GM19463 (cell line): ENCODE results near the gene RNPEPL1.
"Not testable (repeated sequence)": the region's sequence is repeated elsewhere in the genome, so short reads cannot be mapped to it uniquely, and the experiment has no call there.

Experiments used
- ATAC-seq: cut with Tn5 transposase; IDR thresholded peaks from one replicate; pipeline ENCODE4 v1.9.1; 2021; ENCODE audit warnings: mild to moderate bottlenecking, moderate library complexity; ENCODE audit not compliant: unreplicated experiment

Gene RNPEPL1

DNA sequence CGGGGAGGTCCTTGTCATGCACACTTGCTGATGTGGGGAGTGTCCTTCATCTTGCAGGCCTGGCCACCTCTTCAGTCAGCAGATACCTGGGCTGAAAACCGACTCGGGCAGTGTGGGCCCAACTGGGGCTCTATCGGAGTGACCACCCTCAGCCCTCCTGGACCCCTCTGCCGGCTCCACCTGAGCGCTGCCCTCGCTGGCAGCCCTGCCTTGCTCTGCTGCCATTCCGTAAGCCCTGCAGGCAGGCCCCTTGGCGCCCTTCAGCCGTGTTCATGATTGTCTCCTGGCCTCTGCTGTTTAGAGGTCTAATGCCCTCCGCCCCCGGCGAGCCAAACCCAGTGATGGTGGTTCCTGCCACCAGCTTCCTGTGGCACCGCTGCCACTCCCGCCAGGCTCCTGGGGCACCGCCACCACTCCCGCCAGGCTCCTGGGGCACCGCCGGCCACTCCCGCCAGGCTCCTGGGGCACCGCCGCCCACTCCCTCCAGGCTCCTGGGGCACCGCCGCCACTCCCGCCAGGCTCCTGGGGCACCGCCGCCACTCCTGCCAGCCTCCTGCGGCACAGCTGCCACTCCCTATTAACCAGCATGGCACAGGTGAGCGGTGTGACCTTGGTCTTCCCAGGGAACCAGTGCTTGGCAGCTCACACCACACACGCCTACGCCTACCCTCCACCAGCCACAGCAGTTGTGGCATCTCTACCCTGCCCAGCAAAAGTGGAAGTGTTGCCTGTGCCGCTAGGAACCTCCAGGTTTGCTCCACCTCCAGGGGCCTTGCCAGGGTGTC lies 34.2 kb downstream of the RNPEPL1 start:
- no peak for ATAC-seq

- ATAC-seq = no peak
Measured at GRCh38 chr2:240603081-240603835, 35.0 kb downstream of the RNPEPL1 start.

GRCh38 chr2:240603846-240604245 lies 35.6 kb downstream of the RNPEPL1 start:
- ATAC-seq = no peak

DNA sequence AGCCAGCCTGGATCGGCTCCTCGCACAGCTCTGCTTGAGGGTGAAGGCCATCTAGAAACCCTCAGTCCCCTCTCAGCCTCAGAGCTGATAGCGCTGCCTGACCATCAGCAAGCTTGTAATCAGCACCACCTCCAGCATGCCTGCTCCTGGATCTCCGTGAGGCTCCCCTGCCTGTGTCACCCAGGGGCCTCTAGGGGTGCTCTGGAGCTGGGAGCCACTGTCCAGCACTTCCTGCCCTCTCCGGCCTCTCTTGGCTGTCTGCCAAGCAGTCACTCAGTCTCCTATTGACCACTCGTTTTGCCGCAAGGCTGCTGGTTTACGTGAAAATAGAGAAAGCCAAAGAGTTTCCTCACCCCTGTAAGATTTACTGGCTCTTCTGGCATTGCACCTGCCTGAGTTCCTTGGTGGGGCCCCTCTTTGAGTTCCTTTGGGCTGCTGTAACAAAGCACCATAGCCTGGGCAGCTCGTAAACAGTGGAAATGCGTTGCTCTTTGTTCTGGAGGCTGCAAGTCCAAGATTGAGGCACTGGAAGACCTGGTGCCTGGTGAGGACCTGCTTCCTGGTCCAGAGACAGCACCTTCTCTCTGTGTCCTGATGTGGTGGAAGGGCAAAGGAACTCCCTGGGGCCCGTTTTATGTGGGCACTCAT lies 36.1 kb downstream of the RNPEPL1 start:
- ATAC-seq = no peak

GRCh38 chr2:240604939-240605716 lies 36.8 kb downstream of the RNPEPL1 start:
- ATAC-seq = no peak

GRCh38 chr2:240605867-240606743 lies 37.8 kb downstream of the RNPEPL1 start:
- ATAC-seq = no peak

GRCh38 chr2:240611601-240612210 lies 43.4 kb downstream of the RNPEPL1 start:
- ATAC-seq = no peak

DNA sequence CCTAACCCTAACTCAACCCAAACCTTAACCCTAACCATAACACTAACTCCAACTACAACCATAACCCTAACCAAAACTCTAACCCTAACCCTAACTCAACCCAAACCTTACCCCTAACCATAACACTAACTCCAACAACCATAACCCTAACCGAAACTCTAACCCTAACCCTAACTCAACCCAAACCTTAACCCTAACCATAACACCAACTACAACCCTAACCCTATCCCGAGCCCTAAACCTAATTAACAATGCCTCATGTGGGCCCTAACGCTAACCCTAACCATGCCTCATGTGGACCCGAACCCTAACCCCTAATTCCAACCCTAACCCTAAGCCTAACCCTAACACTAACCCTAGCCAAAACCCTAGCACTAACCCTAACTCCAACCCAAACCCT lies 45.5 kb downstream of the RNPEPL1 start:
- no peak for ATAC-seq

- ATAC-seq = no peak
Measured at GRCh38 chr2:240614391-240614790, 46.1 kb downstream of the RNPEPL1 start.

GRCh38 chr2:240615396-240615795 lies 47.1 kb downstream of the RNPEPL1 start:
- no peak for ATAC-seq

DNA sequence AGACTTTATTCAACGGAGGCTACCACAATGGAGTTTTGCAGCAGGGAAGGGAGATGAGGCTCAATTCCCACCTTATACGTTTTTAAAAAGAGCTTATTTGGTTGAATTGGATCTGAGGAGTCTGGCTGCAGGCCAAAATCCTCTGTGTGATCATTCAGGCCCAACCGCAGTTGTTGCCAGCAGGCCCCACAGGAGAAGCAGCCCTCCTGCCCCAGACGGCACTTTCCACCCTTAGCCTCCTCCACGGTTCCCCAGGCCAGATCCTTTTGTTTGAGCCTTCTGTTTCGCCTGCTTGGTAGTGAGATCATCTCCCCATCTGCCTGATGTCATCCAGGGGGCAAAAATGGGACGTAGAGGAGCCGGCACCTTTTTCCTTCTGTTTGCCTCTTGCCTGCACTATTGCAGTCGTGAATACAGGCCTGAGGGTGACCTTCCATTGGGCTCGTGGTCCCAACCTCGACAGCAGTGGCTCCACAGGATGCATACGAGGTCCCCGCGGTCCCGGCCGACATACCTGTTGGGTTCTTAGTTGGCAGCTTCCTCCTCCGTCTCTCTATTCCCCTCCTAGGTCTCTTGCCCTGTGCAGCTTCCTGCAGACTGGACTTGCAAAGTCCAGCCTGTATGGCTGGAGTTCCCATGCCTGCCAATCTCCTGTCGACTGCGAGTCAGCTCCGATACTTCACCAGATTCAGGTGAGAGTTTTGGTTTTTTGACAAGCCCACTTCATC lies 47.7 kb downstream of the RNPEPL1 start:
- no peak for ATAC-seq

DNA sequence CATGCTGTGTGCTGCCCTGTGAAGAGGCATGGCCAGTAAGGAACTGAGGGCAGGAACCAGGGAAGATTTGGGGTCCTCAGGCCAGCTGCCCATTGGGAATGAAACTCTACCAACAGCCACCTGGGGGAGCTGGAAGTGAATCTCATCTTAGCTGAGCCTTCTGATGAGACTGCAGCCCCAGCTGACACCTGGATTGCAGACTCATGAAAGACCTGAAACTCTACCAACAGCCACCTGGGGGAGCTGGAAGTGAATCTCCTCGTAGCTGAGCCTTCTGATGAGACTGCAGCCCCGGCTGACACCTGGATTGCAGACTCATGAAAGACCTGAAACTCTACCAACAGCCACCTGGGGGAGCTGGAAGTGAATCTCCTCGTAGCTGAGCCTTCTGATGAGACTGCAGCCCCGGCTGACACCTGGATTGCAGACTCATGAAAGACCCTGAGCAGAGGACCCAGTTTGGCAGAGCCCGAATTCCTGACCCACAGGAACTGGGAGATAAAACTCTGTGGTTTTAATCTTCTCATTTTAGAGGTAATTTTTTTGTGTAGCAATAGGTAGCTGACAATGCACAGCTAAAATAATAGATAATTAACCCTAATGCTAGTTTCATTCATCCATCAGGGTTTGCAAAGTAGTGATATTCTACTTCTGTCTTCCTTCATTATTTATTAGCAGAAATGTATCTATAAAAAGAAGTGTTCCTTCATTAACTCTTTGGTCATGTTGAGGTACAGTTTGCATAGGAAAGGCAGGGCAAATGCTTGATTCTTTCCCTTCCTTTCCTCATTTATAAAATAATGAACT lies 48.8 kb downstream of the RNPEPL1 start:
- not testable (repeated sequence) for ATAC-seq

DNA sequence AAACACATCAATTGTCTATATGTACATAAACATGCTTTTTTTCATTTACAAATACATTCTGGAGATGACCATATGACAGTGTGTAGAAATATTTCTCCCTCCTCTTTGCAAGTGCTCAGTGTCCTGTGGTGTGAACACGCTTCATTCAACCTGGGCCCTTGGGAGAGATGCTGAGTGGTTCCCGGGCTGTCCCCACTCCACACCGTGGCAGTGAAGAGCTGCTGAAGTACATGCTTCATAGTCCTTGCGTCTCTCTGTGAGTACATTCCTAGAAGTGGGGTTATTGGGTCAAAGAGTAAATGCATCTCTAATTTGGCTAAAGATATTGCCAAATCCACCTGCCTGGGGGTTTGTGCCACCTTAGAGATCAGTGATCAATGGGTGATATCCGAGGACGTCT lies 50.5 kb downstream of the RNPEPL1 start:
- ATAC-seq = no peak

GRCh38 chr2:240619506-240620148 lies 51.3 kb downstream of the RNPEPL1 start:
- ATAC-seq = no peak

DNA sequence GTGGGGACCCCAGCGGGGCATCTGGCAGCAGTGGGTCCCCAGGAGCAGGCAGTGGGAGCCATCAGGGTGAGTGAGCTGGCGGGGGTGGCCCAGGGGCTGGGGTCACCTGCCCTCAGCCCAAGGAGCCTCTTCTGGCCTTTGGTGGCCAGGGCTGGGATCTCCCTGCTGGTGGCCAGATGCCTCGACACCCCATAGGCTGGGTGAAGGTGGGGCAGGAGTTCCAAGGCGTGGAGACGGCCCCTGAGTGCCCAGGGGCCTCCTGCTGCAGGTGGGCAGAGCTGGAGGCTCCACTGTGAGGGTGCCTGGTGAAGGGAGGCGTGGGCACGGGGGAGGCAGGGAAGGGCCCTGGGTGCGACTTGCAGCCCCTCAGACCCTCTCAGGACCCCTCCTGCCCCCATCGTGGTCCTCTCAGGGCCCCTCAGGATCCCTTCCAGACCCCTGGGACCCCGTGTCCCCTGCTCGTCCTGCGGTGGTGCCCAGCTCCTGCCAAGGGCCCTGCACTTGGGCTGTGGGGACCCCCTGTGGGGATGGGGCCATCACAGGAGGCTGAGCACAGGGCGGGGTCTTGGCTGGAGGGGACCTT lies 52.0 kb downstream of the RNPEPL1 start:
- no peak for ATAC-seq

GRCh38 chr2:240620859-240621258 lies 52.6 kb downstream of the RNPEPL1 start:
- no peak for ATAC-seq

DNA sequence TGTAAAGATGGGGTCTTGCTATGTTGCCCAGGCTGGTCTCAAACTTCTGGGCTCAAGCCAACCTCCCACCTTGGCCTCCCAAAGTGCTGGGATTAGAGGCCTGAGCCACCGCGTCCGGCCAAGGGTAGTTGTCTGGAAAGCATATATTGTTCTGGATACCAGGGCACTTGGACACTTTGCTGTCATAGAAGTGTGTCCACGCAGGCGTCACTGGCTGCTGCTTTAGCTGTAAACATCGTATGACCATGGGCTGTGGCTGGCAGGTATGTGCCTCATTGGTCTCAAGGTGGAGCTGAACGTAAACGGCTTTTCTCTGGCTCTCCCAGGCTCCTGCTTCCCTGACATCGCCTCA lies 53.8 kb downstream of the RNPEPL1 start:
- ATAC-seq = no peak
